ENCODE results near the gene GLRA3.

DNA sequence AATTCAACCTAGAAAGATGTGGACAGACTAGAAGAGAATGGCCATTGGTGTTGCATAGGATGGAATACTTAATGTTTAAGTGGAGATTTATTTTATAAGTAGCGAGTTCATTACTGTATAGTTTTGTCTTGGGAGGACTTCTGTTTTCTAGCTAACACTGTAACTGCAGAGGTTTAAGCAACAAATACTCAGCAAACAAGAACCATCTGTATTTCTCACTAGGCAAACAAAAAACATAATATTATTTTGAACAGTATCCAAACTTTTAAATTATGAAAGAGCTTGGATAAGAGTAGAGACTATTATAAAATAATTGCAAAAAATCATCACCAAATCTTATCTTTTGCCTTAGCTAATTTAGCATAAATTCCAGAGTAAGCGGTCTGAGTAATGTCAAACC is 121.1 kb downstream of the GLRA3 start:
- no peak for TF ChIP-seq RAD21 (IDR thresholded peaks at IDR 0.05; ENCODE audit: insufficient read depth, low read depth, low read length)
- no peak for TF ChIP-seq POLR2AphosphoS5 (IDR thresholded peaks at IDR 0.05; ENCODE audit: low read length)
- TF ChIP-seq BHLHE40 (IDR thresholded peaks at IDR 0.05; ENCODE audit: borderline replicate concordance in 1 of 2, low read depth in 2 of 2, low read length in 1 of 2), result no peak
- TF ChIP-seq GABPA (IDR thresholded peaks at IDR 0.05; ENCODE audit: low read depth), result no peak
- no peak for TF ChIP-seq YY1 (IDR thresholded peaks at IDR 0.05; ENCODE audit: low read depth, low read length)
- TF ChIP-seq, protein P1, sequence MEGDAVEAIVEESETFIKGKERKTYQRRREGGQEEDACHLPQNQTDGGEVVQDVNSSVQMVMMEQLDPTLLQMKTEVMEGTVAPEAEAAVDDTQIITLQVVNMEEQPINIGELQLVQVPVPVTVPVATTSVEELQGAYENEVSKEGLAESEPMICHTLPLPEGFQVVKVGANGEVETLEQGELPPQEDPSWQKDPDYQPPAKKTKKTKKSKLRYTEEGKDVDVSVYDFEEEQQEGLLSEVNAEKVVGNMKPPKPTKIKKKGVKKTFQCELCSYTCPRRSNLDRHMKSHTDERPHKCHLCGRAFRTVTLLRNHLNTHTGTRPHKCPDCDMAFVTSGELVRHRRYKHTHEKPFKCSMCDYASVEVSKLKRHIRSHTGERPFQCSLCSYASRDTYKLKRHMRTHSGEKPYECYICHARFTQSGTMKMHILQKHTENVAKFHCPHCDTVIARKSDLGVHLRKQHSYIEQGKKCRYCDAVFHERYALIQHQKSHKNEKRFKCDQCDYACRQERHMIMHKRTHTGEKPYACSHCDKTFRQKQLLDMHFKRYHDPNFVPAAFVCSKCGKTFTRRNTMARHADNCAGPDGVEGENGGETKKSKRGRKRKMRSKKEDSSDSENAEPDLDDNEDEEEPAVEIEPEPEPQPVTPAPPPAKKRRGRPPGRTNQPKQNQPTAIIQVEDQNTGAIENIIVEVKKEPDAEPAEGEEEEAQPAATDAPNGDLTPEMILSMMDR (IDR thresholded peaks at IDR 0.05 in 2 of 3, conservative IDR thresholded peaks at IDR 0.05 in 1 of 3; ENCODE audit: control insufficient read depth in 2 of 3, extremely low read depth in 1 of 3, insufficient read depth in 1 of 3, low read depth in 3 of 3, low read length in 3 of 3), result no peak
- TF ChIP-seq, protein P2, sequence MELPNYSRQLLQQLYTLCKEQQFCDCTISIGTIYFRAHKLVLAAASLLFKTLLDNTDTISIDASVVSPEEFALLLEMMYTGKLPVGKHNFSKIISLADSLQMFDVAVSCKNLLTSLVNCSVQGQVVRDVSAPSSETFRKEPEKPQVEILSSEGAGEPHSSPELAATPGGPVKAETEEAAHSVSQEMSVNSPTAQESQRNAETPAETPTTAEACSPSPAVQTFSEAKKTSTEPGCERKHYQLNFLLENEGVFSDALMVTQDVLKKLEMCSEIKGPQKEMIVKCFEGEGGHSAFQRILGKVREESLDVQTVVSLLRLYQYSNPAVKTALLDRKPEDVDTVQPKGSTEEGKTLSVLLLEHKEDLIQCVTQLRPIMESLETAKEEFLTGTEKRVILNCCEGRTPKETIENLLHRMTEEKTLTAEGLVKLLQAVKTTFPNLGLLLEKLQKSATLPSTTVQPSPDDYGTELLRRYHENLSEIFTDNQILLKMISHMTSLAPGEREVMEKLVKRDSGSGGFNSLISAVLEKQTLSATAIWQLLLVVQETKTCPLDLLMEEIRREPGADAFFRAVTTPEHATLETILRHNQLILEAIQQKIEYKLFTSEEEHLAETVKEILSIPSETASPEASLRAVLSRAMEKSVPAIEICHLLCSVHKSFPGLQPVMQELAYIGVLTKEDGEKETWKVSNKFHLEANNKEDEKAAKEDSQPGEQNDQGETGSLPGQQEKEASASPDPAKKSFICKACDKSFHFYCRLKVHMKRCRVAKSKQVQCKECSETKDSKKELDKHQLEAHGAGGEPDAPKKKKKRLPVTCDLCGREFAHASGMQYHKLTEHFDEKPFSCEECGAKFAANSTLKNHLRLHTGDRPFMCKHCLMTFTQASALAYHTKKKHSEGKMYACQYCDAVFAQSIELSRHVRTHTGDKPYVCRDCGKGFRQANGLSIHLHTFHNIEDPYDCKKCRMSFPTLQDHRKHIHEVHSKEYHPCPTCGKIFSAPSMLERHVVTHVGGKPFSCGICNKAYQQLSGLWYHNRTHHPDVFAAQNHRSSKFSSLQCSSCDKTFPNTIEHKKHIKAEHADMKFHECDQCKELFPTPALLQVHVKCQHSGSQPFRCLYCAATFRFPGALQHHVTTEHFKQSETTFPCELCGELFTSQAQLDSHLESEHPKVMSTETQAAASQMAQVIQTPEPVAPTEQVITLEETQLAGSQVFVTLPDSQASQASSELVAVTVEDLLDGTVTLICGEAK (IDR thresholded peaks at IDR 0.05; ENCODE audit: borderline replicate concordance), result no peak
- no peak for TF ChIP-seq CREM (IDR thresholded peaks at IDR 0.05; ENCODE audit: low read depth)
- TF ChIP-seq FOXM1 (IDR thresholded peaks at IDR 0.05; ENCODE audit: low read depth, low read length), result no peak
- TF ChIP-seq EZH2 (IDR thresholded peaks at IDR 0.05; ENCODE audit: borderline replicate concordance, control insufficient read depth, low read depth, low read length), result no peak
- TF ChIP-seq ZNF24 (IDR thresholded peaks at IDR 0.05), result no peak
- no peak for TF ChIP-seq HDAC6 (IDR thresholded peaks at IDR 0.05; ENCODE audit: unreplicated experiment)
